ENCODE data around the gene PVALEF.

DNA sequence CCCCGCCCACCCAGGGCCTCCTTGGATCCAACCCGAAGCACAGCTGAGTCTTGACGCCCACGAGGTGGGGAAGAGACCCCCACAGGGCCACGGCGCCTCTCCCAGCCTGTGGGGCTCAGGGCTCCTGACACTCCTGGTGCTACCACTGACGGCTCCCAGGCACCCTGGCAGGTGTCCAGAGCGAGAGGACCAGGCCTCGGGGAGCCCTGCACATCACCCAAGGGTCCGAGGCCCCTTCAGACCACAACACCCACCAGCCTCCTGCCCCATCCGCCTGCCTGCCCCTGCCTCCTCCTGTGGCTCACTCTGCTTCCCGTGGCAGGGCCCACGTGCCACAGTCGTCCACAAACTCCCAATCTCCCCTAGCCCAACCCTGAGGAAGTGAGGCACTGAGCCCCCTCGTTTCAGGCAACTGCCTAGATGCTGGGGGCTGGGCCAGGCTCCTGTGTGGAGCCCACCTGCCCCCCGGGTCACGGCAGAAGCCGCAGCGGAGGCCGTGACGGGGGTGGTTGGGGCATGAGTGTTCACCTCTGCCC is 29.0 kb downstream of the PVALEF start:
- TF ChIP-seq, protein P1, sequence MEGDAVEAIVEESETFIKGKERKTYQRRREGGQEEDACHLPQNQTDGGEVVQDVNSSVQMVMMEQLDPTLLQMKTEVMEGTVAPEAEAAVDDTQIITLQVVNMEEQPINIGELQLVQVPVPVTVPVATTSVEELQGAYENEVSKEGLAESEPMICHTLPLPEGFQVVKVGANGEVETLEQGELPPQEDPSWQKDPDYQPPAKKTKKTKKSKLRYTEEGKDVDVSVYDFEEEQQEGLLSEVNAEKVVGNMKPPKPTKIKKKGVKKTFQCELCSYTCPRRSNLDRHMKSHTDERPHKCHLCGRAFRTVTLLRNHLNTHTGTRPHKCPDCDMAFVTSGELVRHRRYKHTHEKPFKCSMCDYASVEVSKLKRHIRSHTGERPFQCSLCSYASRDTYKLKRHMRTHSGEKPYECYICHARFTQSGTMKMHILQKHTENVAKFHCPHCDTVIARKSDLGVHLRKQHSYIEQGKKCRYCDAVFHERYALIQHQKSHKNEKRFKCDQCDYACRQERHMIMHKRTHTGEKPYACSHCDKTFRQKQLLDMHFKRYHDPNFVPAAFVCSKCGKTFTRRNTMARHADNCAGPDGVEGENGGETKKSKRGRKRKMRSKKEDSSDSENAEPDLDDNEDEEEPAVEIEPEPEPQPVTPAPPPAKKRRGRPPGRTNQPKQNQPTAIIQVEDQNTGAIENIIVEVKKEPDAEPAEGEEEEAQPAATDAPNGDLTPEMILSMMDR (IDR thresholded peaks at IDR 0.05) = no peak
- TF ChIP-seq POLR2A (IDR thresholded peaks at IDR 0.05) = no peak

Measured in gastroesophageal sphincter (tissue), 3 donors.